GM10266 (cell line): ENCODE results near the gene PNLIP.

Experiments
- DNase-seq: peaks from one replicate; pipeline ENCODE4 v3.0.0; 2012; ENCODE audit errors: extremely low spot score
- TF ChIP-seq, protein P1 (sequence below): IDR thresholded peaks from 2 replicates; pipeline ENCODE4 v1.5.1; 2012; ENCODE audit warnings: mild to moderate bottlenecking, low read depth; ENCODE audit not compliant: control insufficient read depth, insufficient read depth; ENCODE audit errors: missing control alignments

Gene PNLIP

DNA sequence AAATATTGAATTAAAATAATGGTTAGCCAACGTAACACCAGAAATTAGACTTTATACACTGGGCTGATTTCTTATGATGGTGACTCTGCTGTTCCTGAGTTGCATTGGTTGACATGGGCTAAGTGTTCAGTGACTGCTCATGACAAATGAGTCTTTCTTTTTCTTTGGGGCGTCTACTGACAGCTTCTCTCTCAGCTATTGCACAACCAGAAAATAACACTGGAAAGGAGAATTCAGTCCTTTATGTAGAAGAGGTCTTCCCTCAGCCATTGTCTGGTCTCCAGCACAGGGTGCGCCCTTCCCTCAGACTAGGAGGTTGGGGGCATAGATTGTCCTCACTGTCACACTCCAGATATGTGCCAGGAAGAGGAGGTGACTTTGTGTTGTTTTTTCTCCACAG lies 21.6 kb downstream of the PNLIP start:
- TF ChIP-seq, protein P1, sequence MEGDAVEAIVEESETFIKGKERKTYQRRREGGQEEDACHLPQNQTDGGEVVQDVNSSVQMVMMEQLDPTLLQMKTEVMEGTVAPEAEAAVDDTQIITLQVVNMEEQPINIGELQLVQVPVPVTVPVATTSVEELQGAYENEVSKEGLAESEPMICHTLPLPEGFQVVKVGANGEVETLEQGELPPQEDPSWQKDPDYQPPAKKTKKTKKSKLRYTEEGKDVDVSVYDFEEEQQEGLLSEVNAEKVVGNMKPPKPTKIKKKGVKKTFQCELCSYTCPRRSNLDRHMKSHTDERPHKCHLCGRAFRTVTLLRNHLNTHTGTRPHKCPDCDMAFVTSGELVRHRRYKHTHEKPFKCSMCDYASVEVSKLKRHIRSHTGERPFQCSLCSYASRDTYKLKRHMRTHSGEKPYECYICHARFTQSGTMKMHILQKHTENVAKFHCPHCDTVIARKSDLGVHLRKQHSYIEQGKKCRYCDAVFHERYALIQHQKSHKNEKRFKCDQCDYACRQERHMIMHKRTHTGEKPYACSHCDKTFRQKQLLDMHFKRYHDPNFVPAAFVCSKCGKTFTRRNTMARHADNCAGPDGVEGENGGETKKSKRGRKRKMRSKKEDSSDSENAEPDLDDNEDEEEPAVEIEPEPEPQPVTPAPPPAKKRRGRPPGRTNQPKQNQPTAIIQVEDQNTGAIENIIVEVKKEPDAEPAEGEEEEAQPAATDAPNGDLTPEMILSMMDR, result no peak
- no peak for DNase-seq

DNA sequence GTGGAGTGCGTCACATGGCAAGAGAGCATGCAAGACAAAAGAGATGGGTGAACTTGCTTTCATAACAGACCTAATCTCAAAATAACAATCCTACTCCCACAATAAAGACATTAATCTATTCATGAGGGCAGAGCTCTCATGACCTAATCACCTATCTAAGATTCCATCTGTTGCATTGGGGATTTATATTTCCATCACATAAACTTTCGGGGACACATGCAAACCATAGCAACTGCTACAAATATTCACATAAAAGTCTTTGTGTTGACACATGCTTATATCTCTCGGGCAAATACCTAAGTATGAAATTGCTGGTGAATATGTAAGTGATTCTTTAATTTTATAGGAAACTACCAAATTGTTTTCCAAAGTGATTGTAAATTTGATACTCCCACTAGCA lies 29.1 kb downstream of the PNLIP start:
- DNase-seq, result no peak
- TF ChIP-seq, protein P1, result no peak

DNA sequence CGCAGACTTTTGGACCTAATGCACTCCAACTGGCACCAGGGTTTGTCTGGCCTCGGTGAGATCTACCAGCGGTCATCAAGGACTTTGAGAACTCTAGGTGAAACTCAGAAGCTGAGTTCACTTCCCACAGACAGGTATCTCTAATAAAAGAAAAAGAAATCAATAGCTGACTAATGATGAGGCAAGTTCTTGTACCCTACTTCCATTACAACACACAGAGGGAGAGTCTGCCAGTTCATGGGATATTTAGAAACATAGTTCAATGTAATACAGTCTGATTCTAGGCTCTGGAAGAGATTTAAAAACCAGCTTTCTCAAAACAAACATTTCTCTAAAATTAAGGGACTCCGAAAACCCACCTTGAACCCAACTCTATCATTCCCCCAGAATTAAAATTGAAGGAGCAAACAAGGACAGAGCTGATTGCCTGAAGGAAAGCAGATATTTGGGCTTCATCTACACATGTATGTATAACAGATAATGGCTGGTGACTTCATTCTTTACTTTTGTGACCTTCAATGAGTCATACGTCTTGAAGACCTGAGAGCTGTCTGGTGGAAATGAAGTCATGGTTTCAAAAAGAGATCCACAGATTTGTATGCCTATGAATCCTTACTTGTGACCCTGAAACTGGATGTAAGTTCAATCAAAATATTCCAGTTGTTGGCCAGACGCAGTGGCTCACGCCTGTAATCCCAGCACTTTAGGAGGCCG lies 42.3 kb downstream of the PNLIP start:
- no peak for DNase-seq
- TF ChIP-seq, protein P1, result no peak

DNA sequence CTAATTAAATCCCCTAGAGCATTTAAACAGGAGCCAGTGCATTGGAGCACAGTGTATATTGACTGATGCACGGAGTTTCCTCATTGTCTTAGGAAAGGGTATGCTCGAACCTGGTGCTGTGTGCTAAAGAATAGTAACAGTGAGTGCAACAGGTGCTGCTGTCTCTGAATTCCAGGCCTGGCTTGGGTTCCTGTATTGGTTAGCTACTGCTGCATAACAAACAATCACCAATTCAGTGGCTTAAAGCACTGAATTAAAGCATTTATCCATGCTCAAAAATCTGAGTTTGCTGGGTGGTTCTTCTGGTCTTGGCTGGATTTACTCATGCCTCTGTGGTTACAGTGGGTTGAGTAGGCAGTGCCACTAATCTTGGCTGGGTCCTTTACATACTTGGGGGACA lies 43.3 kb downstream of the PNLIP start:
- DNase-seq, result no peak
- TF ChIP-seq, protein P1, result no peak

DNA sequence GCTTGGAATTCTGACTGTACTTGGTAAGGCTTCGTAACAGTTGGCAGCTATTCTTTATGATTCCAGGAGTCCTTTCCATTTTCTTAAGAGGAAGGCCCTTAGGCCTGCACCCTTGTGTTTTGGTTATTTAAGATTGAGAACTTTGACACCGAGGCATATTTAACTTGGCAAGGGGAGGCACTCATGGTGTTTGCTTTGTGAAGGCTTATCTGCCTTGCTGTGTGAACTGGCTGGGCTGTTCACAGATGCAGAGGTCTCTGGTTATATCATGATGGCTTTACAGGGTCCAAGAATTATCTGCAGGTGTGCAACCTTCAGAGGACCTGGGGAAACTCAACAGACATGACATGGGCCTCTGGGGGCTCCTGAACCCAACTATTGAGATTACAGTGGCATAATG lies 44.2 kb downstream of the PNLIP start:
- DNase-seq, result no peak

DNA sequence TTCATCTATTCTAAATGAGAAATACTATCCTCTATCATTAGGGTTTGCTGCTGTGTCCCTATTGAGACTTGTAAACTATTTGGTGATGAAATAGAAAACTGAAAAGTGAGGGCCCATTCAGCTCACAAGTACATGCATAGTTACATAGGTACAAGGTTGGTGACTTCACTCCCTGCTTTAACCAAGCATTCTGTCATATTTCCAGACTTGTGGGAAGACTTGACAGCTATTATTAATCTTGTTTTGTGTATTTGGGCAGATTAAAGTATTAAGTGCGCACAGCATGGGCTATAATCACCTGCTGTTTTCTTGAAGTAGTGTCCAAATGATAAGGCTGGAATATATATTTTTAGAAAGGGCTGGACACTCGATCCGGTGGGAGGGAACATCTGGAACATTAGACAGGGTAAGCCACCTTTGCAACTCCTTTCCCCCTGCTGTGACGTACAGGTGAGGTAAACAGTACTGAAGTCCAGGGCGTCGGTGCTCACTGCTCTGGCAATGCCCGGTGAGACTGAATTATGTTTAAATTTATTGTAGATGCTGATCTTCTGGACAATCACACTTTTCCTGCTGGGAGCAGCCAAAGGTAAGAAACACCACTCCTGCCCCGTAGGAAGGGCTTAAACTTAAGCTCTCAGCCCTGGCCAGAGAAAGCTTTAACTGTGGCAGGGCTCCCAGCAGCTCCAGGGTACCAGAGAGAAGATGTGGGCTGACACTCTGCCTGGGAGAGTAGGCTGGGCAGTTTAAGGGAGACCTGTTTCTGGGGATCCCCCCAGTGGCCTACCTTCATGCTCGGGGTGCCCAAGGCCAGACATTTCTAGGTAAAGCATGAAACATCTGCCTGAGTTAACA lies 45.1 kb downstream of the PNLIP start, which contains the start of gene PNLIPRP1:
Gene PNLIPRP1, plus strand, starts transcription at position 370 of the 855 bp plus-strand sequence. Its CDS starts 171 bp downstream, at position 541.
- no peak for DNase-seq
- TF ChIP-seq, protein P1, result no peak

More for the DNA sequence above, 44.2 kb downstream of the PNLIP start:
- TF ChIP-seq, protein P1, result no peak
